SH-SY5Y (cell line): Measurements from ENCODE around the gene NUDT16.

Experiments used
- GATA2 ChIP-seq: IDR thresholded peaks from 2 replicates; pipeline ENCODE4 v1.6.1; 2011; ENCODE audit warnings: mild to moderate bottlenecking, low read depth, low read length
- GATA3 ChIP-seq: IDR thresholded peaks from 2 replicates; pipeline ENCODE4 v1.6.1; 2011; ENCODE audit warnings: low read depth, mild to moderate bottlenecking, low read length, moderate library complexity

The NUDT16 gene

DNA sequence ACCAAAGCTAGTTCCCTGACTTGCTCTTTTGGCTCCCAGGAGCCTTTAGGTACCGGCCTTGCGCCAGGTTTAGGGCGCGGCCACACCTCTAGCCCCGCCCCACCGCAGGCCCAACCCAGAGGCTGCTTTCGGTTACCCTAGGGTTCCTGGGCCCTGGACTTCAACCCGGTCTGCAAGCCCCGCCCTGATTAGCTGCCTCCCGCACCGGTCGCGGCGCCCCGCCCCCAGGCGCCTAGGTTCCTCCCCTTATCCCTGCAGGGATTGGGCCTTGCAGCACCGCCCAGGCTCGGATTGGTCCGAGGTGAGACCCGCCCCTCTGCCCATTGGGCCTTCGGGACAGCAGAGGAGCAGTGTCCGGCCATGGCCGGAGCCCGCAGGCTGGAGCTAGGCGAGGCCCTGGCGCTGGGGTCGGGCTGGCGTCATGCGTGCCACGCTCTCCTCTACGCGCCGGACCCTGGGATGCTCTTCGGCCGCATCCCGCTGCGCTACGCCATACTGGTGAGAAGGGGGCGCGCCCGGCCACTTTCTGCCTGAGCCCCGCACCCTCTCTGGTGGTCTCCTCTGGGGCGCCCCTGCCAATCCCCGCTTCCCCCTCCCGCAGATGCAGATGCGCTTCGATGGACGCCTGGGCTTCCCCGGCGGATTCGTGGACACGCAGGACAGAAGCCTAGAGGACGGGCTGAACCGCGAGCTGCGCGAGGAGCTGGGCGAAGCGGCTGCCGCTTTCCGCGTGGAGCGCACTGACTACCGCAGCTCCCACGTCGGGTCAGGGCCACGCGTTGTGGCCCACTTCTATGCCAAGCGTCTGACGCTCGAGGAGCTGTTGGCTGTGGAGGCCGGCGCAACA lies at the start of gene NUDT16:
NUDT16 (plus strand) TSS at position 330 of the 847 bp plus-strand sequence; CDS start at position 361, 31 bp downstream.
- TF ChIP-seq GATA3, result no peak
- TF ChIP-seq GATA2, result no peak

DNA sequence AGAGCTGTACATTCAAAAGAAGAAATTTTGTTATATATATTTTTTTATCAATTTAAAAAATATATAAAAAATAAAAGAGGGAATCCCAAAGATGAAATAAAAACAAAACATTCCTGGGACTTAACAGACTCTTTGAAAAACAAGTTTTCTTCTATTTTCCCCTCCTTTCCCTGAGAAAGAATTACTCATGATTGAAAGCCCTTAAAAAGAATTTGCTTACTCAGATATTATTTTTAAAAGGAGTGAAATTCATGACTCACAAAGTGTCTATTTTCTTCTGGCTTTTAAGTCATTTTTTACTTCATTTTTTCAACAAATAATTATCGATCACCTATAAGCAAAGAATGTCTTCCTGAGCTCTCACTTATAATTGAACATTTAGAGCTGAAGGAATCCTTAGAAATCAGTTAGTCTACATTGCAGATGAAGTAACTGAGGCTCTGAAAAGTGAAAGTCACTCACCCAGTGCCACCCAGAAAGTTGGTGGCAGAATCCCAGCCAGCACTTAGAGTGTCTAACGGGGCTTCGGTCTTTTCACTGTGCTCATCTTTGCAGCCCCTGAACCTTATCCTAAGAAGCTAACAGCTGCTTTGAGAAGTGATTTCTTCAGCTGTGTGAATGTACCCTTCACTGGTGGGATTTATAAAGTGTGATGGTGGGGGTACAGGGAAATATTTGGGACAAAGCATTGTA lies 42.5 kb upstream of the NUDT16 start:
- TF ChIP-seq GATA3 (no peak), GATA2 (no peak)

DNA sequence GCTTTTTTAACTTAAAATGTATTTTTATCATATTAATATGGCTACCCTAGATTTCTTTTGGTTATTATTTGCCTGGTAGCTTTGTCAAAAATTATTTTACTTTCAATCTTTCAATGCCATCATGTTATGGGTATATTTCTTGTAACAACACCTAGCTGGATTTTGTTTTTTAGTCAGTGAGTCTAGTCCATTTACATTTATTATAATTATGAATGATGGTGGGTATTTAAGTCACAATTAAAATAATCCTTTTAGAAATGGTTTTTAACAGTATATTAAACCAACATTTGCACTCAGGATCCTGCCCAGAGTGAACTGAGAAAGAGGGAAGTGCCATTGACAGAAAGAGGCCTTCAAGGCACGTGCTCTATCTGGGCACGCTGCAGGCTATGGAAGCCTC lies 39.8 kb upstream of the NUDT16 start:
- TF ChIP-seq GATA2 (no peak), GATA3 (no peak)

DNA sequence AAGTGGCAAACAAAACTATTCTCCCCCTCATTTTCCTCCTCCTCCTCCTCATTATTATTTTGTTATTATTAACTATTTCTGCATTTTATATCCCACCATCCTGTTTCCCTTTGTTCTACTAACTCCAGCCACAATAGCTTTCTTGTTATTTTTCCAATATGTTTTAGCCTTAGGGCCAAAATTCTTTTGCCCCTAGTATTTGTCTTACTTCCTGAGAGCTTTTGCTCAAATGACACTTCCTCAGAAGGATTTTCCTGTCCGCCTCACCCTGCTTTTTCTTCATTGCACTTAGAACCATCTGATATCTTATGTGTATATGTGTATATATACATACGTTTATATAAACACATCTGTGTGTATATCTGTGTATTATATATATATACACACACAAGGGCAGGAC lies 32.7 kb upstream of the NUDT16 start:
- TF ChIP-seq GATA3 (no peak), GATA2 (no peak)

- TF ChIP-seq GATA3 (no peak), GATA2 (no peak)
Observed at GRCh38 chr3:131349454-131349853, 32.1 kb upstream of the NUDT16 start.

DNA sequence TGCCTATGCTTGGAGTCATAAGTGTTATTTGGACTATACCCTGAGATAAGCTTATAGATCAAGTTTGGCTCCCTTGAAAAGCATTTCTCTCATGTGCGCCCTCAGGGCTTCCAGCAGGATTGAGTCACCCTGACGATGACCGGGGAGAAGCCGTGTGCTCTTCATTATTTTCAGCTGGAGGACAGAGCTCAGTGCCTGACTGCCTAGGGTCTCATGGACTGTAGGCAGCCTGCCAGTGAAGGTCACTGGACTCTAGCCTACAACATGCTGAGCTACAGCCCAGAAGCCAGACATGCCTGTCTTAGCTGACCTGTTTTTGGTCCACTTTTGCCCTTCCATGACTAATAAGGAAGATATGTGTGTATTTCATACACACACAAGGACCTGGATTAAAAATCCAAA lies 31.6 kb upstream of the NUDT16 start:
- TF ChIP-seq GATA2 (no peak), GATA3 (no peak)

DNA sequence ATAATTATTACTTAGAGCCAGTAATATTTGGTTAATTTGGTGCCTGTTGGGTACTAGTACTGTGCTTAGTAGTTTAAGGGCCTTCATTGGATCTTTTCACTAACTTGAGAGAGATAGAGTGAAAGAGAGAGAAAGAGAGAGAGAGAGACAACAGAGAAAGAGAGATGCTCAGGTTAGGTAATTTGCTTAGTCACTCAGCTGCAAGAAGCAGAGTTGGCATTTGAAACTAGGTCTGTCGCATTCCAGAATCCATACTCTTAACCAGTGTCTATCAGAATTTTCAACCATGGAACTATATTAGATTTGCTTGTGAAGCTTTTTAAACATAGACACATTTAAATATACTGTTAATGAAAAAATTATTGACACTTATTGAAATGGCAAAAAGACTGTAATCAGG lies 31.1 kb upstream of the NUDT16 start:
- TF ChIP-seq GATA2 (no peak), GATA3 (no peak)

GRCh38 chr3:131353016-131353877 lies 28.3 kb upstream of the NUDT16 start:
- no peak for TF ChIP-seq GATA2
- TF ChIP-seq GATA3, result no peak

- TF ChIP-seq GATA3 (no peak), GATA2 (no peak)
Observed at GRCh38 chr3:131353986-131354385, 27.6 kb upstream of the NUDT16 start.

- TF ChIP-seq GATA2 (no peak), GATA3 (no peak)
Observed at GRCh38 chr3:131356006-131356595, 25.5 kb upstream of the NUDT16 start.

DNA sequence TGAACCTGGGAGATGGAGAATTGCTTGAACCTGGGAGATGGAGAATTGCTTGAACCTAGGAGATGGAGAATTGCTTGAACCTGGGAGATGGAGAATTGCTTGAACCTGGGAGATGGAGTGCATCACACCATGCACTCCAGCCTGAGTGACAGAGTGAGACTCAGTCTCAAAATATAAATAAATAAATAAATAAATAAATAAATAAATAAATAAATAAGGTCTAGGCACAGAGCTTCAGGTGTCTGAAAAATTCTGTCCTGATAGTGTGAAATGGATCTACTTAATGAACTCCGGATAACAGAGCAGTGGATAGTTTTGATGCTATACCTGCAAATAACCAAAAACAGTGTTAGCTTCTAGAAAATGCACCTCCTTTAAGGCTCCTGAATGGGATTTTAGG lies 24.3 kb upstream of the NUDT16 start:
- TF ChIP-seq GATA2, result no peak
- TF ChIP-seq GATA3, result no peak

DNA sequence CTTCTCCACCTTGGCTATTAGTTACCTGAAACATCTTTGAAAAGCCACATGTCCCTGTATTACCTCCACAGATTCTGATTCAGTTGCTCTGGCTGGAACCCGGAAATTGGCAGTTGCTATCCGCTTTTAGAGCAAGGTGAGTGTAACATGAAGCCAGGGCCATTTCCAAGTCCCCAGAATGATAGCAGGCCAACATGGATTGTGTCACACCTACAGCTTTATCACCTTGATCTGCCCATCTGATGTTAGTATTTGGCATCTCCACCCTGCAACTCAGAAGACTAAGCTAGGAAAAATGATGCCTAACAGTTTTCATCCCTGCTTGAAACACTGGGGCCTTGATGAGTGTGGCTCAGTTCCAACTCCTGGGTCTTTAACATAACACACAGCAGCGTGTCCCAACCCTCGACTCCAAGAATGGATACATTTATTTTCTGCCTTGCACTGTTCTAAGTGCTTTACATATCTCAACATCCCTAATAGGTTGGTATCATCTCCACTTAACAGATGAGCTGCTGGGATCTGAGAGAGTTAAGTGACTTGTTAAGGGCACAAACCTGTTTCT lies 21.3 kb upstream of the NUDT16 start:
- no peak for TF ChIP-seq GATA3
- no peak for TF ChIP-seq GATA2
